HepG2 (cell line): ENCODE data around the gene FAM89B. TPM values are rescaled to one million over a fixed set of nuclear protein-coding genes. Genes with fewer than 3 reads are reported as not detected.

ENCODE experiments used
- FOXP4 ChIP-seq: sonication (generic); formaldehyde crosslinking; IDR thresholded peaks from 2 replicates; pipeline ENCODE4 v1.4.0; 2020; ENCODE audit warnings: missing genetic modification reagents
- HIVEP1 ChIP-seq: sonication (generic); formaldehyde crosslinking; IDR thresholded peaks from 2 replicates; pipeline ENCODE4 v1.4.0; 2020; ENCODE audit warnings: mild to moderate bottlenecking, missing genetic modification reagents
- MLXIP ChIP-seq: sonication (generic); formaldehyde crosslinking; IDR thresholded peaks from 2 replicates; pipeline ENCODE4 v1.9.0; 2021; ENCODE audit warnings: missing genetic modification reagents, borderline replicate concordance
- MTA1 ChIP-seq: sonication (generic); formaldehyde crosslinking; IDR thresholded peaks from 2 replicates; pipeline ENCODE4 v1.4.0; 2020; ENCODE audit warnings: missing genetic modification reagents, mild to moderate bottlenecking, borderline replicate concordance
- NFE2L2 ChIP-seq: fragments of 150-350 bp; IDR thresholded peaks from 2 replicates; pipeline ENCODE4 v1.6.1; 2014; ENCODE audit warnings: low read length
- POLR2A ChIP-seq, 2 experiments: IDR thresholded peaks; 2 replicates each; pipeline ENCODE4 v1.6.1; 2011; ENCODE audit warnings: low read depth in 2 of 2, low read length in 2 of 2, mild to moderate bottlenecking in 1 of 2, moderate library complexity in 1 of 2; ENCODE audit not compliant: insufficient read depth in 1 of 2
- POLR2G ChIP-seq: fragments of 200-400 bp; formaldehyde crosslinking; IDR thresholded peaks from 2 replicates; pipeline ENCODE4 v1.6.1; 2018; ENCODE audit warnings: mild to moderate bottlenecking, low read depth, low read length, moderate library complexity
- RARA ChIP-seq: IDR thresholded peaks from 2 replicates; pipeline ENCODE4 v1.6.1; 2016; ENCODE audit warnings: missing genetic modification reagents, missing compliant biosample characterization
- RBM39 ChIP-seq: fragments of 200-400 bp; formaldehyde crosslinking; IDR thresholded peaks from one replicate; pipeline ENCODE4 v1.6.1; 2018; ENCODE audit warnings: antibody characterized with exemption, mild to moderate bottlenecking, low read depth, low read length; ENCODE audit not compliant: poor library complexity, severe bottlenecking
- SMAD3 ChIP-seq: sonication (generic); formaldehyde crosslinking; IDR thresholded peaks from 2 replicates; pipeline ENCODE4 v1.4.0; 2020; ENCODE audit warnings: missing genetic modification reagents
- TFE3 ChIP-seq: IDR thresholded peaks from 2 replicates; pipeline ENCODE4 v1.6.1; 2016
- THYN1 ChIP-seq: sonication (generic); formaldehyde crosslinking; IDR thresholded peaks from 2 replicates; pipeline ENCODE4 v1.8.1; 2023; ENCODE audit warnings: low read depth, mild to moderate bottlenecking, moderate library complexity, missing genetic modification reagents, borderline replicate concordance
- ZFYVE20 ChIP-seq: sonication (generic); formaldehyde crosslinking; IDR thresholded peaks from 2 replicates; pipeline ENCODE4 v1.8.0; 2023; ENCODE audit warnings: low read depth, mild to moderate bottlenecking, moderate library complexity, missing genetic modification reagents, borderline replicate concordance
- ZNF142 ChIP-seq: sonication (generic); formaldehyde crosslinking; IDR thresholded peaks from 2 replicates; pipeline ENCODE4 v1.4.0; 2020; ENCODE audit warnings: missing genetic modification reagents
- ZNF567 ChIP-seq: sonication (generic); formaldehyde crosslinking; IDR thresholded peaks from 2 replicates; pipeline ENCODE4 v1.8.1; 2023; ENCODE audit warnings: mild to moderate bottlenecking, missing genetic modification reagents, borderline replicate concordance
- ZNF749 ChIP-seq: sonication (generic); formaldehyde crosslinking; IDR thresholded peaks from 2 replicates; pipeline ENCODE4 v1.8.0; 2022; ENCODE audit warnings: mild to moderate bottlenecking, missing genetic modification reagents, moderate library complexity, borderline replicate concordance
- ZSCAN30 ChIP-seq: sonication (generic); formaldehyde crosslinking; IDR thresholded peaks from 2 replicates; pipeline ENCODE4 v1.5.0; 2020; ENCODE audit warnings: mild to moderate bottlenecking, missing genetic modification reagents
- polyA plus RNA-seq, 8 experiments: library from polyadenylated mRNA; depleted of rRNA in 3 of 8; stranded (reverse) in 7 of 8; unstranded in 1 of 8; fragments of >200 nt; fragmentation: Illumina TruSeq in 4 of 8; extraction: Trizol in 4 of 8; gene quantifications; 2 replicates each; pipeline versions ENCODE4 v1.2.1 to v1.2.3, GENCODE V29; 2011 to 2016; ENCODE audit warnings: low read depth in 4 of 8, missing spikeins in 1 of 8, mixed read lengths in 1 of 8; ENCODE audit not compliant: insufficient read depth in 1 of 8
- total RNA-seq, 5 experiments: library from RNA; depleted of rRNA; stranded (reverse); fragments of >200 nt; fragmentation: Illumina TruSeq; extraction: Trizol; gene quantifications; 2 replicates each; pipeline ENCODE4 v1.2.3, GENCODE V29; 2016; ENCODE audit warnings: low read depth in 1 of 5

Gene FAM89B
- total and polyA plus RNA-seq, 2 of the 13 experiments (the other 11 are each of a cell fraction or from before 2014, with no cell fraction given) = 5.7 to 8.0 TPM

- no peak for TF ChIP-seq MLXIP
- TF ChIP-seq POLR2G = peak; percentile 7
- TF ChIP-seq MTA1 (CRISPR knock-in tag) = no peak
- TF ChIP-seq ZNF567 = no peak
- TF ChIP-seq THYN1 (CRISPR knock-in tag) = no peak
- TF ChIP-seq ZNF749 (CRISPR knock-in tag) = no peak
- TF ChIP-seq RARA (CRISPR knock-in tag) = no peak; the same call in none of the 2 replicates
- no peak for TF ChIP-seq HIVEP1
- TF ChIP-seq FOXP4 = peak; percentile 56; the same call in 1 of the 2 replicates
- no peak for TF ChIP-seq ZFYVE20 (CRISPR knock-in tag)
- no peak for TF ChIP-seq RBM39
- TF ChIP-seq TFE3 (CRISPR knock-in tag) = no peak
- TF ChIP-seq POLR2A (IDR thresholded peaks at IDR 0.05; ENCODE audit: insufficient read depth in 1 of 2, low read depth in 2 of 2, low read length in 2 of 2) = peak in 1 of 2 experiments; percentile 85; a peak in 2 of 4 replicates
- TF ChIP-seq ZNF142 (CRISPR knock-in tag) = no peak
- TF ChIP-seq ZSCAN30 = no peak
- no peak for TF ChIP-seq NFE2L2
- TF ChIP-seq SMAD3 = peak; percentile 39; the same call in 1 of the 2 replicates
These were observed 44.2 kb downstream of the FAM89B start (continued) for GRCh38 chr11:65616575-65617001.
